Breast epithelium (tissue), 4 donors: ENCODE measurements around the gene DOCK9. TPM values are rescaled to one million over a fixed set of nuclear protein-coding genes. Genes with fewer than 3 reads are reported as not detected.

Experiments
- DNase-seq, 2 donors: peaks; one replicate each; pipeline ENCODE4 v3.0.0-alpha.2; 2019; ENCODE audit warnings: low spot score in 2 of 2
- H3K27ac ChIP-seq, 2 donors: fragments of 200-600 bp; sonication (generic) in 1 of 2; one replicate each; pipeline ENCODE4 v1.5.1; 2016 to 2019; ENCODE audit warnings: mild to moderate bottlenecking in 1 of 2
- H3K27me3 ChIP-seq, 2 donors: fragments of 200-600 bp; sonication (generic) in 1 of 2; one replicate each; pipeline versions ENCODE4 v1.5.1 to v1.6.0; 2017 to 2019; ENCODE audit warnings: control low read depth in 1 of 2, mild to moderate bottlenecking in 1 of 2
- H3K36me3 ChIP-seq: fragments of 200-600 bp; one replicate; pipeline ENCODE4 v1.5.1; 2019
- H3K4me1 ChIP-seq, 2 donors: fragments of 200-600 bp; sonication (generic); one replicate each; pipeline ENCODE4 v1.5.1; 2016 to 2019; ENCODE audit warnings: control low read depth in 1 of 2
- H3K4me3 ChIP-seq, 3 donors: fragments of 200-600 bp; sonication (generic); 1 replicate in 2 of 3; 2 replicates in 1 of 3; pipeline ENCODE4 v1.5.1; 2016 to 2019; ENCODE audit warnings: mild to moderate bottlenecking in 3 of 3, moderate library complexity in 2 of 3
- H3K9me3 ChIP-seq, 2 donors: fragments of 200-600 bp; sonication (generic) in 1 of 2; one replicate each; pipeline ENCODE4 v1.5.1; 2016 to 2019; ENCODE audit warnings: control low read depth in 1 of 2
- POLR2A ChIP-seq: fragments of 450-650 bp; IDR thresholded peaks from one replicate; pipeline ENCODE4 v1.6.1; 2016; ENCODE audit warnings: antibody characterized with exemption, mild to moderate bottlenecking, moderate library complexity
- POLR2AphosphoS5 ChIP-seq, 3 donors: sonication (generic); formaldehyde crosslinking; IDR thresholded peaks; one replicate each; pipeline ENCODE4 v1.6.1; 2017; ENCODE audit warnings: antibody characterized with exemption in 3 of 3
- intact Hi-C: fragments of 100-400 bp; cut with DNase I; formaldehyde crosslinking; loops from one replicate; pipeline ENCODE4 v1.15.1; 2023; ENCODE audit warnings: low total_unique reads
- total RNA-seq, 3 donors: library from RNA; depleted of rRNA; stranded (reverse); fragments of >200 nt; gene quantifications; one replicate each; pipeline ENCODE4 v1.1.0, GENCODE V29; 2016
- TF ChIP-seq, protein P1 (sequence below), 3 donors: fragments of 450-650 bp; IDR thresholded peaks; one replicate each; pipeline ENCODE4 v1.5.1; 2016 to 2017; ENCODE audit warnings: antibody characterized with exemption in 3 of 3, mild to moderate bottlenecking in 3 of 3, moderate library complexity in 3 of 3

Gene DOCK9
- total RNA-seq, 3 donors from 2014 or later, result 85.5 to 155 (median 92.2) TPM

DNA sequence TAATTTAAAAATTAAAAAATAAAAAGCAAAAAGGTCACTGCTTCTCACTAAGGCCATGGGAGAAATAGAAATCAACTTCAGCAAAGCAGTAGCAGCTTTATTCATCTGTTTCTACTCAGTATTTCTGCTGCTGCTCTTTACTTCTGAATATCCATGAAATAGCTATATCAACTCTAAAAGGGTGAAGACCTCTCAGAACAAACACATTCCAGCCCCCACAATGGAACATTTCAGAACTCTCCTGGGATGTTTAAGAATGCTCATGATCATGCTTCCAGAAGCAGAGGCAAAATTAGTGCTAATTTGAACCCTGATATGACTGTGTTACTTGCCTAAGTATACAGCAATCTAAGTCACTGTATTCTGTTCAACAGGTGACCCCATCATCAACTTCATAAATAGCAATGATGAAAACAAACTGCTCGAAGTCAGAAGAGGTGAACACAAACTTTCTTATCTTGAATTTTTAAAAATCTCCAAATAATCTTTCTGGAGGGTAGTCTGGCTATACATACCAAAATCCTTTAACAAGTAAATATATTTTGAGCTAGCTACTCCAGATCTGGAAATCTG is 29.6 kb upstream of the DOCK9 start:
- no peak overlapping the region for H3K27ac ChIP-seq
- intact Hi-C loops, result no loop called here
- H3K4me3 ChIP-seq, result no peak overlapping the region
- H3K27me3 ChIP-seq, result no peaks in the 10 kb centered on the region
- H3K4me1 ChIP-seq, result no peaks in the 10 kb centered on the region
- no peaks in the 10 kb centered on the region for H3K36me3 ChIP-seq
- DNase-seq, result no peak
- TF ChIP-seq POLR2A (no peak), POLR2AphosphoS5 (IDR thresholded peaks at IDR 0.05) (no peak)
- TF ChIP-seq, protein P1, sequence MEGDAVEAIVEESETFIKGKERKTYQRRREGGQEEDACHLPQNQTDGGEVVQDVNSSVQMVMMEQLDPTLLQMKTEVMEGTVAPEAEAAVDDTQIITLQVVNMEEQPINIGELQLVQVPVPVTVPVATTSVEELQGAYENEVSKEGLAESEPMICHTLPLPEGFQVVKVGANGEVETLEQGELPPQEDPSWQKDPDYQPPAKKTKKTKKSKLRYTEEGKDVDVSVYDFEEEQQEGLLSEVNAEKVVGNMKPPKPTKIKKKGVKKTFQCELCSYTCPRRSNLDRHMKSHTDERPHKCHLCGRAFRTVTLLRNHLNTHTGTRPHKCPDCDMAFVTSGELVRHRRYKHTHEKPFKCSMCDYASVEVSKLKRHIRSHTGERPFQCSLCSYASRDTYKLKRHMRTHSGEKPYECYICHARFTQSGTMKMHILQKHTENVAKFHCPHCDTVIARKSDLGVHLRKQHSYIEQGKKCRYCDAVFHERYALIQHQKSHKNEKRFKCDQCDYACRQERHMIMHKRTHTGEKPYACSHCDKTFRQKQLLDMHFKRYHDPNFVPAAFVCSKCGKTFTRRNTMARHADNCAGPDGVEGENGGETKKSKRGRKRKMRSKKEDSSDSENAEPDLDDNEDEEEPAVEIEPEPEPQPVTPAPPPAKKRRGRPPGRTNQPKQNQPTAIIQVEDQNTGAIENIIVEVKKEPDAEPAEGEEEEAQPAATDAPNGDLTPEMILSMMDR (IDR thresholded peaks at IDR 0.05), result no peak
- no peaks in the 10 kb centered on the region for H3K9me3 ChIP-seq

DNA sequence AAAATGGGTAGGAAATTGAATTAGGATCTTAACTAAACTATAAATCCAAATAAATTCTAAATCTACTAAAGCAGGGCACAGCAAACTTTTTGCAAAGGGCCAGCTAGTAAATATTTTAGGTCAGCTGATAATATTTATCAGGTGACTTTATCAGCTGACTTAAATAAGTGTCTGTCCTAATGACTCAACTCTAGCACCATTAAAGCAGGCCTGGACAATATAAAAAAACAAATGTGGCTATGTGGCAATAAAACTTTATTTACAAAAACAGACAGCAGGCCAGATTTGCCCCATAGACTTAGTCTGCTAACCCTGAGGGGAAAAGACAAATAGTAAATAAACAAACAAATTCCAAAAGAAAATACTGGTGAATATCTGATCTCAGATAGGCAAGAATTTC is 27.7 kb upstream of the DOCK9 start:
- Histone ChIP-seq H3K9me3 (no peaks in the 10 kb centered on the region), H3K36me3 (no peaks in the 10 kb centered on the region), H3K4me1 (no peaks in the 10 kb centered on the region), H3K27me3 (no peaks in the 10 kb centered on the region), H3K4me3 (no peak overlapping the region), H3K27ac (no peak overlapping the region)
- no peak for TF ChIP-seq POLR2A
- TF ChIP-seq, protein P1 (IDR thresholded peaks at IDR 0.05), result no peak
- no peak for TF ChIP-seq POLR2AphosphoS5 (IDR thresholded peaks at IDR 0.05)
- intact Hi-C loops, result no loop called here
- DNase-seq, result no peak

DNA sequence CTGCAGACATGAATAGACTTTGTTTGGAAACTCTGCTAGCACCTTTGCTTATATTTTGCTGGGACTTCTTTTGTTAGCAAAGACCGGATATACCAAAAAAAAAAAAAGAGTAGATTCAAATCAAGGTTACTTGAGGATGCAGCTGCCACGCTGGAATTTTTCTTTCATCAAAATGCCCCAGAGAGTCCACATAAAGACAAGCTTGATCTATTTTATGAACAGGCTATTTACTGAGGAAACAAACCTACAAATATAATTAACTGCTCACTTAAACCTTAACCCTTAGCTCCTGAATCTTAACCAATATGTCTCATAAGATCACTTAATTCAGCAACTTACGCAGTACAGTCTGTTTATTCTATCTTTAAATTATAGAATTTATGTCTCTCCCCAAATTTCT is 27.1 kb upstream of the DOCK9 start:
- intact Hi-C loops, result no loop called here
- DNase-seq, result no peak
- no peak for TF ChIP-seq POLR2A
- TF ChIP-seq POLR2AphosphoS5 (IDR thresholded peaks at IDR 0.05), result no peak
- TF ChIP-seq, protein P1 (IDR thresholded peaks at IDR 0.05), result no peak
- H3K9me3 ChIP-seq, result no peaks in the 10 kb centered on the region
- no peaks in the 10 kb centered on the region for H3K27me3 ChIP-seq
- no peak overlapping the region for H3K4me3 ChIP-seq
- H3K36me3 ChIP-seq, result no peaks in the 10 kb centered on the region
- H3K4me1 ChIP-seq, result no peaks in the 10 kb centered on the region
- no peak overlapping the region for H3K27ac ChIP-seq

DNA sequence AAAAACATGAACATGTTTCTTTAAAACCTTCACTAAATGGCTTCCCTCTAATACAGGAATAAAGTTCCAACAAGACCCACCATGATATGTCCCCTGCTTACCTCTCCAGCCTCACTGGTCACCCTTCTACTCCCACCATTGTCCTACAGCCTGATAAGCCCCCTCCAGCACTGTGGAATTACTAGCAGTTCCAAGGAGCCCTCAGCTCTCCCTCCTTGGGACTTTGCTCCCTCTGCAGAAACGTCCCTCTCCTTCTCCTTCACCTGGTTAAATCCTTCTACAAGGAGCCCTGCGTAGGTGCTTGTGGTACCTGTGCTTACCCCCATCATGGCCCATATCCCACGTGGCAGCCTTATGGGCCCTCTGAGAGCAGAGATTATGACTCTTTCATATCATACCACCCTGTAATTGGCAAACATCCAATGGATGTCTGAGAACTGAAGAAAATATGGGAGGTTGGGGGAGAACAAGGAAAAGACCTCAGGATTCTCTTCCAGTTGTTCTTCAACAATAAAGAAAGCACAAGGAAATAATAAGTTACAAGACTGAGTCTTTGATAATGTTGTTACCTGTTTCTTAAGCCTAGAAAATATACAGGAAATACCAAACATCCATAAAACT is 26.1 kb upstream of the DOCK9 start:
- H3K36me3 ChIP-seq, result no peaks in the 10 kb centered on the region
- no peak overlapping the region for H3K27ac ChIP-seq
- H3K27me3 ChIP-seq, result no peaks in the 10 kb centered on the region
- H3K4me3 ChIP-seq, result no peak overlapping the region
- DNase-seq, result no peak
- intact Hi-C loops, result no loop called here
- H3K9me3 ChIP-seq, result no peaks in the 10 kb centered on the region
- no peaks in the 10 kb centered on the region for H3K4me1 ChIP-seq
- no peak for TF ChIP-seq POLR2A
- TF ChIP-seq, protein P1 (IDR thresholded peaks at IDR 0.05), result no peak

DNA sequence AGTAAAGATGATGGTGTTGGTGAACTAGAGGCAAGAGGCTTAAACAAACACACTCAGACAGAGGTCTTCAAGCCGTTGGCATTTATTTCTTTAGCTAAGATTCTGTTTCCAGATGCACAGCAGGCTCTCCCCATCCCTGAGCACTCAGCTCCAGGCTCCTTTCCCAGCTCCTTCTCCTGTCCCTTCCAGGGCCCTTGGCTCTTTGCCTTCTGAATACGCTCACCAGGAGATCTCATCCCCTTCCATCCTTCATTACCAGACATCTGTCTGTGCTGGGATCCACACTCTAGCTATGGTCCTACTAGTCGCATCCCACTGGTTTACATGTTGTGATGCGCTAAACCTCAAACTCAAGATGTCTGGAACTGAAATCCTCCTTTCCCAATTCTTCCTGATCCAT is 25.3 kb upstream of the DOCK9 start:
- DNase-seq, result no peak
- TF ChIP-seq, protein P1 (IDR thresholded peaks at IDR 0.05), result no peak
- TF ChIP-seq POLR2AphosphoS5 (IDR thresholded peaks at IDR 0.05) (no peak), POLR2A (no peak)
- H3K36me3 ChIP-seq, result no peaks in the 10 kb centered on the region
- intact Hi-C loops, result no loop called here
- no peak overlapping the region for H3K27ac ChIP-seq
- H3K4me1 ChIP-seq, result no peaks in the 10 kb centered on the region
- no peaks in the 10 kb centered on the region for H3K27me3 ChIP-seq
- no peaks in the 10 kb centered on the region for H3K9me3 ChIP-seq
- no peak overlapping the region for H3K4me3 ChIP-seq
